Esophagus (tissue), 2 donors: Measurements from ENCODE around the gene BCKDHA. TPM values are rescaled to one million over a fixed set of nuclear protein-coding genes. Genes with fewer than 3 reads are reported as not detected.
A peak's percentile ranks its signal among the peaks of the same experiment; 100 is the strongest.
"Not testable (repeated sequence)": the region's sequence is repeated elsewhere in the genome, so short reads cannot be mapped to it uniquely, and the experiment has no call there.

Source experiments
- H3K27ac ChIP-seq, 2 donors: one replicate each; pipeline ENCODE4 v1.5.1; 2013; ENCODE audit warnings: low read depth in 2 of 2, mild to moderate bottlenecking in 2 of 2, inconsistent platforms in 1 of 2, low read length in 1 of 2, moderate library complexity in 1 of 2
- H3K27me3 ChIP-seq, 2 donors: one replicate each; pipeline ENCODE4 v1.6.1; 2013; ENCODE audit warnings: low read length in 2 of 2, control low read depth in 1 of 2, mild to moderate bottlenecking in 1 of 2; ENCODE audit not compliant: insufficient read depth in 2 of 2, control insufficient read depth in 1 of 2
- H3K36me3 ChIP-seq, 2 donors: one replicate each; pipeline ENCODE4 v1.6.1; 2013; ENCODE audit warnings: low read length in 1 of 2; ENCODE audit not compliant: control insufficient read depth in 2 of 2, insufficient read depth in 2 of 2
- H3K4me1 ChIP-seq, 2 donors: one replicate each; pipeline ENCODE4 v1.6.1; 2013; ENCODE audit warnings: low read length in 1 of 2; ENCODE audit not compliant: control insufficient read depth in 2 of 2, insufficient read depth in 2 of 2
- H3K4me3 ChIP-seq, 2 donors: one replicate each; pipeline ENCODE4 v1.5.1; 2013; ENCODE audit warnings: low read length in 2 of 2, mild to moderate bottlenecking in 2 of 2, low read depth in 1 of 2, moderate library complexity in 1 of 2
- H3K9me3 ChIP-seq, 2 donors: one replicate each; pipeline ENCODE4 v1.6.1; 2013; ENCODE audit warnings: mild to moderate bottlenecking in 2 of 2, low read depth in 1 of 2, low read length in 1 of 2, moderate library complexity in 1 of 2; ENCODE audit not compliant: control insufficient read depth in 2 of 2, insufficient read depth in 1 of 2
- WGBS, 2 donors: extraction: QIAGEN DNeasy Blood & Tissue Kit; methylation state at CpG; one replicate each; pipeline ENCODE4 v1.1.7; 2013; 5-methylcytosine and 5-hydroxymethylcytosine counted together
- polyA plus RNA-seq, 2 donors: library from polyadenylated mRNA; stranded (reverse); fragments of 200-250 nt; gene quantifications; one replicate each; pipeline ENCODE4 v1.2.3, GENCODE V29; 2013
- donor health status: healthy with polysubstance abuse.
- donor health status: Bipolar disorder and iron deficiency.

The BCKDHA gene
- polyA plus RNA-seq, 2 donors: 37.0 to 61.8 TPM

DNA sequence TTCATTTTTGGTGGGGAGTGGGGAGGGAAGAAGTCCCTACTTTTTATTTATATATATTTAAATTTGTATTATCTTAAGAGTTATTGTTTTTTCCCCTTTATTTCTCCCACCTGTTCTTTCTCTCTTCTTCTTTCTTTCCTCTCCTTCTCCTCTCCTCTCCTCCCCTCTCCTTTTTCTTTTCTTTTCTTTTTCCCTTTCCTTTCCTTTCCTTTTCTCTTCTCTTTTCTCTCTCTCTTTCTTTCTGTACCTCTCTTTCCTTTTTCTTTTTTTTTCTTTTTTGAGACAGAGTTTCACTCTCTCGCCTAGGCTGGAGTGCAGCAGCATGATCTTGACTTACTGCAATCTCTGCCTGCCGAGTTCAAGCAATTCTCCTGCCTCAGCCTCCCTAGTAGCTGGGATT, 1.9 kb downstream of the BCKDHA start:
- no peak overlapping the region for H3K27ac ChIP-seq
- no peaks in the 10 kb centered on the region for H3K9me3 ChIP-seq
- H3K36me3 ChIP-seq: peaks cover 0 to 3% of the 10 kb centered on the region in 2 donors
- H3K4me1 ChIP-seq: peaks cover 2 to 13% of the 10 kb centered on the region in 2 donors
- no peaks in the 10 kb centered on the region for H3K27me3 ChIP-seq
- 88 to 91% methylated on average over 2 of the region's 2 CpGs for WGBS, 2 donors
- H3K4me3 ChIP-seq: peak overlapping the region in 1 of 2 donors; percentile 97

DNA sequence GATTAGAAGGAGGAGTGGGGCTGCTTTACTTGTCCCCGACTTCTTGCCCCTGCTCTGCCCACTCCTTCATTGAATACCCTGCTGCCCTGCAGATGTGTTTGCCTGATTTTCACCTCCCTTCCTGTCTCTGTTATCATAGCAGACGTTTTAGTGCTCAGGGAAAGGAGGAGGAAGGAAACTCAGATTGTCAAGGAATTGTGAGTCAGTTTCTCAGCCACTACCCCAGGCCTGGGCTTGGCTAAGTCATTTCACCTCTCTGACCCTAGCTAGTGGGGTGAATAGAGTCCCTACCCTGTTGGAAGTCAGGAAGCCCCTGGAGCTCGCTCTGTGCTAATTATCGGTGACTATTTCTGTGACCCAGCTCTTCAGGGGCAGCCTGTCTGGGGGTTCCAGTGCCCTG, 3.9 kb downstream of the BCKDHA start:
- 72 to 75% methylated on average over 4 of the region's 4 CpGs for WGBS, 2 donors
- Histone ChIP-seq H3K4me1 (peaks cover 2 to 18% of the 10 kb centered on the region in 2 donors), H3K27ac (peak overlapping the region; percentile 72 to 89), H3K27me3 (no peaks in the 10 kb centered on the region), H3K4me3 (no peak overlapping the region), H3K36me3 (peaks cover 0 to 3% of the 10 kb centered on the region in 2 donors), H3K9me3 (no peaks in the 10 kb centered on the region)

DNA sequence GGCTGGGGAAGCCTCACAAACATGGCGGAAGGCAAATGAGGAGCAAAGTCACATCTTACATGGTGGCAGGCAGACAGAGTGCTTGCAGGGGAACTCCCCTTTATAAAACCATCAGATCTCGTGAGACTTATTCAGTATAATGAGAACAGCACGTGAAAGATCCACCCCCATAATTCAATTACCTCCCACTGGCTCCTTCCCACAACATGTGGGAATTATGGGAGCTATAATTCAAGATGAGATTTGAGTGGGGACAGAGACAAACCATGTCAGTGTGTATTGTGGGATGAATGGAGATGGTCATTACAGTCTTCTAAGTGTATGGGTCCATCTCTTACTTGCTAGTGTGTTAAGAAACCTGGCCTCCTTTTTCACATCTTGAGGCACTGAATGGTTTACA, 4.4 kb downstream of the BCKDHA start:
- H3K9me3 ChIP-seq: no peaks in the 10 kb centered on the region
- peak overlapping the region in 1 of 2 donors; percentile 72 for H3K27ac ChIP-seq
- H3K36me3 ChIP-seq: peaks cover 0 to 3% of the 10 kb centered on the region in 2 donors
- H3K27me3 ChIP-seq: no peaks in the 10 kb centered on the region
- 70 to 75% methylated on average over 3 of the region's 3 CpGs for WGBS, 2 donors
- H3K4me1 ChIP-seq: peaks cover 2 to 18% of the 10 kb centered on the region in 2 donors
- no peak overlapping the region for H3K4me3 ChIP-seq

DNA sequence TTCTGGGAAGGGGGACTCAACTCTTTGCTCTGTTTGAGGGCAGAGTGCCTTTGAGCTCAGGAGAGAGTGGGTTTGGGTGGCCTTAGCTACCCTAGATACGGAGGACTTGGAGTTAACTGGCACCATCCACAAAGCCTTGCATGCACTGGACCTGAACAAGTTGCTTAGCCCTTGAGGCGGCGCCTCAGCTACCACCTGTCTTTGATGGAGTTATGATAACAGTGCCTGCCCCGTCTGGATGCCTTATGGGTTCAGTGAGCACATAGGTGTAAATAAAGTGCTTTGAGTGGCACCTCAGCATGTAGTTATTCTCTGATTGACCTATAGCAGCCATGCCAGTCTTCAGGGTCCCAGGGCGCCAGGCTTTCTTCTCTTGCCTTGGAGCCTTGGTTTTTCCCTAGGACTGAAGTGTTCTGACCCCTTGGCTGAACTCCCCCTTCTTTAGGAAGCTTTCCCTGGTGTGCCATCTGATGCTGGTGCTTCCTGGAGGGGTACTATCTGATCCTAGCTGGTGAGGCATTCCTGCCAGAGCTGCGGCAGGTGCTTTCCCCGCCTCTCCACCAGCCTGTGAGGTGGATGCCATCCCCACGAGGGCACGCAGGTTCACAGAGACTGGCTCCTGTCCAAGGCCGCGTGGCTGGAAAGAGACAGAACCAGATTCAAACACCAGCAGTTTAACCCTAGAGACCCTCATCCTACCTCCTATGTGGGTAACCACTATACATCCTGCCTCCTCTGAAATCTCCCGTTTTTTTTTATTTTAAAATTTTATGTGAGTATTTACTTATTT, 5.8 kb downstream of the BCKDHA start:
- H3K9me3 ChIP-seq: no peaks in the 10 kb centered on the region
- H3K4me1 ChIP-seq: peaks cover 2 to 18% of the 10 kb centered on the region in 2 donors
- H3K27me3 ChIP-seq: no peaks in the 10 kb centered on the region
- WGBS, 2 donors: 51 to 64% methylated on average over 12 of the region's 12 CpGs
- peaks cover 0 to 6% of the 10 kb centered on the region in 2 donors for H3K36me3 ChIP-seq
- peak overlapping the region; percentile 57 to 72 for H3K27ac ChIP-seq
- H3K4me3 ChIP-seq: no peak overlapping the region

DNA sequence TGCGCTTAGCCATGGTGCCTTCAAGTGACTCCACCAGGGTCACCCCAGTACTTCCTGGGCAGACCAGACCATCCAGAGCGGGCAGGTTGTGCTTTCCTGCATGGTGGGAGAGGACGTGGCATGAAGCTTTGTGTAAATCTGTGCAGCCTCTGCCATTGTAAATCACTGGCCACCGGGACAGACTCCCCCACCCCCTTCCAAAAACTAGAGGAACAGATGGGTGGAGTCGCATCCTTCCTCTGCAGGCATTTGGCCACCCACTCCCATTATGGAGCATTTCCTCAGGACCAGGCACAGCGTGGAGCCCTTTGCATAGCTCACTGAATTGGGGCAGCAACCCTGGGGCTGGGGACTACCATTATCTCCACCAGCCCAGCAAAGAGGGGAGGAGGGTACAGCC, 8.2 kb downstream of the BCKDHA start:
- WGBS, 2 donors: 72 to 76% methylated on average over 6 of the region's 6 CpGs
- H3K36me3 ChIP-seq: peaks cover 0 to 9% of the 10 kb centered on the region in 2 donors
- no peak overlapping the region for H3K4me3 ChIP-seq
- H3K4me1 ChIP-seq: peaks cover 2 to 15% of the 10 kb centered on the region in 2 donors
- H3K27ac ChIP-seq: peak overlapping the region; percentile 92 to 94
- no peaks in the 10 kb centered on the region for H3K27me3 ChIP-seq
- H3K9me3 ChIP-seq: no peaks in the 10 kb centered on the region

DNA sequence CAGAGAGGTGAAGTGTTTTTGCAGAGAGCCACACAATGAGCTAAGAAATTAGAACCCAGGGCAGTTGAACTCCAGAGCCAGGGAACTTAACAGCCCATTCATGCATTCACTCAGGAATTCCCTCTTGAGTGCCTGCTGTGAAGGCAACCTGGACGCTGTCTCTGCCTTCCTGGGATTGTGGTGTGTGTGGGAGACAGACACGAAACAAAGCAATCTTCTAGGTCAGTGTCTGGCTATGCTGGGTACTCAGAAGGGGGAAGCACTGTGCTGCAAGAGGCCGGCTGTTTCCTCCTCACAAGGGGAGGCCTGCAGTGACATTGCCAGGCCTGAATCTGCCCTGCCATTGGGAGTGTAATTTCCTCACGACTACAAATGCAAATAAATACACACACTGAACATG, 9.7 kb downstream of the BCKDHA start:
- H3K9me3 ChIP-seq: no peaks in the 10 kb centered on the region
- no peak overlapping the region for H3K4me3 ChIP-seq
- H3K27ac ChIP-seq: peak overlapping the region; percentile 12 to 53
- peaks cover 5 to 18% of the 10 kb centered on the region in 2 donors for H3K4me1 ChIP-seq
- WGBS, 2 donors: 59 to 60% methylated on average over 4 of the region's 4 CpGs
- no peaks in the 10 kb centered on the region for H3K27me3 ChIP-seq
- H3K36me3 ChIP-seq: peaks cover 0 to 10% of the 10 kb centered on the region in 2 donors

DNA sequence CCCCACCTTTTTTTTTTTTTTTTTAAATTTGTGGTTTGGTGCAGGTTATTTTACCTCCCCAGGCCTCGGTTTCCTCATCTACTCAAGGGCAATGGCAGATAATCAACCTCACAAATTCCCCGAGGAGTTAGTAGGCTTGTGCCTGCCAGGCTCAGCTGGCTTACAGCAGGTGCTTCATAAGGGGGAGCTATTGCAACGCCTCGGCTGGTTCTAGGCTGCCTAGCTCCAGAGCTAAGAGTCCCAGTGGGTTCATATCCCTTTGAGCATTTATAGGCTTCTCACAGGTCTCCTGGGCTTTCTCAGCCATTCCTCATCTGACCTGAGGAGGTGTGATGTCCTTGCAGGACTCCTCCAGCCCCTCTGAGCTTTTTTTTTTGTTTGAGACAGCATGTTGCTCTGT, 10.6 kb downstream of the BCKDHA start:
- 77% methylated on average over 4 of the region's 4 CpGs for WGBS, 2 donors
- Histone ChIP-seq H3K27me3 (no peaks in the 10 kb centered on the region), H3K9me3 (no peaks in the 10 kb centered on the region), H3K4me3 (no peak overlapping the region), H3K27ac (no peak overlapping the region), H3K36me3 (peaks cover 0 to 12% of the 10 kb centered on the region in 2 donors), H3K4me1 (peaks cover 5 to 15% of the 10 kb centered on the region in 2 donors)

DNA sequence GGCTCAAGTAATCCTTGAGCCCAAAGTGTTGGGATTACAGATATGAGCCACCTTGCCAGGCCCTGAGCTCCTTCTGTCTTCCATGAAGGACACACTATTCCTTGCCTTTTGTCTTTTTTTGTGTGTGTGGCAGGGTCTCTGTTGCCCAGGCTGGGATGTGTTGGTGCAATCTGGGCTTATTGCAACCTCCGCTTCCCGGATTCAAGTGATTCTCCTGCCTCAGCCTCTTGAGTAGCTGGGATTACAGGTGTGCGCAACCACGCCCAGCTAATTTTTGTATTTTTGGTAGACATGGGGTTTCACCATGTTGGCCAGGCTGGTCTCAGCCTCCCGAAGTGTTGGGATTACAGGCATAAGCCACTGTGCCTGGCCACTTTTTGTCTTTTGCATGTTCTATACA, 11.2 kb downstream of the BCKDHA start:
- peaks cover 0 to 15% of the 10 kb centered on the region in 2 donors for H3K36me3 ChIP-seq
- not testable (repeated sequence) for H3K27me3 ChIP-seq, H3K4me3 ChIP-seq, H3K9me3 ChIP-seq
- peak overlapping the region in 1 of 2 donors; percentile 3 for H3K27ac ChIP-seq
- H3K4me1 ChIP-seq: peaks cover 3 to 11% of the 10 kb centered on the region in 2 donors
- WGBS, 2 donors: 90 to 91% methylated on average over 5 of the region's 5 CpGs

DNA sequence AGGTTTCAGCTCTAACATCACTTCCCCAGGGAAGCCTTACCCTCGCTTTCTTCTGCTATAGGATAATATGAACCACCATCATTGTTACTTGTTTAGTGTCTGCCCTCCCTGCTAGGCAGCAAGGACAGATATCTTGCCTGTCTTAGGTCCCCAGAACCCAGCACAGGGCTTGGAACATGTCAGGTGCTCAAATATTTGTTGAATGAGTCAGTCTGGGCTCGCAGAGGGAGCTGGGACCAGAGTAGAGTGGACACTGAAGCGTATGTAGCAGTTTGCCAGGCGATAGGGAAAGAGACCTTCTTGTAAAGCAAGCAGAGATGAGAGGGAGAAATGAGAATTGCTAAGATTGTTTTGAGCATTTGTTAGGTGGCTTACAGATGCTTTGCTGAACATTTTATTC, 11.7 kb downstream of the BCKDHA start:
- 57 to 67% methylated on average over 4 of the region's 4 CpGs for WGBS, 2 donors
- Histone ChIP-seq H3K4me1 (peaks cover 3 to 11% of the 10 kb centered on the region in 2 donors), H3K36me3 (peaks cover 0 to 15% of the 10 kb centered on the region in 2 donors), H3K27me3 (no peaks in the 10 kb centered on the region), H3K27ac (peak overlapping the region in 1 of 2 donors; percentile 3), H3K9me3 (no peaks in the 10 kb centered on the region), H3K4me3 (no peak overlapping the region)
